ENCODE data around the gene ALK. TPM values are rescaled to one million over a fixed set of nuclear protein-coding genes. Genes with fewer than 3 reads are reported as not detected.

ALK gene
- total RNA-seq, 2 experiments from 2014 or later, result not detected

DNA sequence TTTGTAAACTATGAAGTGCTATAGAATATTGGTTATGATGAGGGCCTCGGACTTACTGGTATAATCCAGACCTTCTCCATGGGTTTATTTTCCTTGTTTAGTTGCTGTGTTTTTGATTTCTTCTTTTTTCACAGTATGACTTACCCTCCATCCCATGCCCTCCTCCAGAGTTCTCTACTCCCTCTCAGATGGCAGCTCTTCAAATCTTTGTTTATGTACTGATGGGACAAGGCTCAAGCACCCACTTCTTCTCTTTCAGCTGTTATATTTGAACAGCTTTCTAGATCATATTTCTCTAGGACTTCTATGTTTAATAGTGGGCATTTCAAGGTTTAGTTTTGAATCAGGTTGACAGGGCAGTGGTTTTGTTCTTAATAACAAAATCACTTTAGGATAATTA is 762.3 kb downstream of the ALK start:
- ChIA-PET POLR2A (no interaction called here), CTCF (no interaction called here)
- no peaks in the 10 kb centered on the region for H3K4me1 Mint-ChIP-seq (ENCODE audit: low read depth)
- no peak overlapping the region for H3K4me3 Mint-ChIP-seq
- no peak for DNase-seq
- no peak overlapping the region for H3K27ac Mint-ChIP-seq
- no peaks in the 10 kb centered on the region for H3K27me3 Mint-ChIP-seq
- peaks cover 35% of the 10 kb centered on the region for H3K36me3 Mint-ChIP-seq
- H3K9me3 Mint-ChIP-seq, result no peaks in the 10 kb centered on the region
- intact Hi-C loops (cut with micrococcal nuclease), result no loop called here

DNA sequence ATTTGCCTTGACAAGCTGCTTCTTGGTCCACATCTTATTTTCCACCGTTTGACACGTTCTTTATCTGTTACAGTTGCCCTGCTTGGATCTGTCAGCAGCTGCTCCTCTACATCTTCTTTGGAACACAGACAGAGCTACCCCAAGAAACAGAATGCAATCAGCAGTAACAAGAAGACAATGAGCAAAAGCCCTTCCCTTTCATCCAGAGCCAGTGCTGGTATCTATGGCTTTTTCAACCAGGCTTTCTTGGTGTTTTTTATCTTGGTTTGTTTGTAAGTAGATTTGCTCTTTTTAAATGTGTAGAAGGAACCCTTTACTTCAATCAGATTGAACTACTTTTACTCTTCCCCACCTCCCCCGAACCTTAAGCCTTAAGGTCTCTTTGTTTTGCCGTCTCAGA is 764.3 kb downstream of the ALK start:
- ChIA-PET POLR2A (no interaction called here), CTCF (no interaction called here)
- no peak overlapping the region for H3K4me3 Mint-ChIP-seq
- DNase-seq, result no peak
- H3K36me3 Mint-ChIP-seq, result peaks cover 47% of the 10 kb centered on the region
- intact Hi-C loops (cut with micrococcal nuclease), result no loop called here
- no peaks in the 10 kb centered on the region for H3K27me3 Mint-ChIP-seq
- no peaks in the 10 kb centered on the region for H3K9me3 Mint-ChIP-seq
- no peaks in the 10 kb centered on the region for H3K4me1 Mint-ChIP-seq (ENCODE audit: low read depth)
- H3K27ac Mint-ChIP-seq, result no peak overlapping the region

DNA sequence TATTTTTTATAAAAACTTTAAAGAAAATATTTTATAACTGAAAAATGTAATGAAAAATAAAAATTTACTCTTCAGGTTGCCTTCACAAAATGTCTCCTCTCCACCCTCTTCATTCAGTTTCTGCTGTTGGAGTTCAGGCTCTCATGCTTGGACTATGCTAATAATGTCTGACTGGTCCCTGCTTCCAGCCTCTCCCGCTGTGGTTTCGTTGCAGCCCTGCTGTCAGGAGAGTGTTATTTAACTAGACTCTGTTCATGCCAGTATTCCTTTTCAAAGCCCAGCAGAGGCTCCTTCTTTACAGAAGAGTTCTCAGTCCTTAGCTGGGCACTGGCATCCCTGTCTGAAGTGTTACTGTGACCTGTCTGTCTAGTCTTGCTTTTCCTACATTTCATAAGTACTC is 765.8 kb downstream of the ALK start:
- H3K27ac Mint-ChIP-seq, result no peak overlapping the region
- POLR2A ChIA-PET, result no interaction called here
- H3K4me1 Mint-ChIP-seq (ENCODE audit: low read depth), result no peaks in the 10 kb centered on the region

DNA sequence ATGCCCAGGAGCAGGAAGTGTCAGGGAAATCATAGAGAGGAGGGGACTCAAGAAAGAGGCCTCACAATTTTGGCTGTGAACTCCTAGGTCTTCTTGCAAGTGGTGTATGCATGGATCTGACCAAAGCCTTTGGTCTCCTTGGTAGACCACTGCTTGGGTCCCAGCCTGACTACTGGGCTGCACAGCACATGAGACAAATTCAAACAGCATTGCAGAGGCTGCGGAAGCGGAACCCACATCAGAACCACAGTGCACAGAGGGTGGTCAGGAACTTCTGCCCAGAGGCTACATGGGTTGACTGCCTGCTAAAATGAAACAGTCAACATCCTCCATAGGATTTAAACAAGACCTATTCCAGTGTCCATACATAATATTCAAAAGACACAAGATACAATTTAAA is 766.8 kb downstream of the ALK start:
- H3K36me3 Mint-ChIP-seq, result peaks cover 41% of the 10 kb centered on the region
- H3K9me3 Mint-ChIP-seq, result no peaks in the 10 kb centered on the region
- intact Hi-C loops (cut with micrococcal nuclease), result no loop called here
- ChIA-PET POLR2A (no interaction called here), CTCF (no interaction called here)
- H3K4me1 Mint-ChIP-seq (ENCODE audit: low read depth), result peaks cover 2% of the 10 kb centered on the region
- H3K27ac Mint-ChIP-seq, result no peak overlapping the region
- H3K4me3 Mint-ChIP-seq, result no peak overlapping the region
- DNase-seq, result no peak
- H3K27me3 Mint-ChIP-seq, result no peaks in the 10 kb centered on the region

More for the DNA sequence above, 765.8 kb downstream of the ALK start:
- no peaks in the 10 kb centered on the region for H3K27me3 Mint-ChIP-seq
- H3K36me3 Mint-ChIP-seq, result peaks cover 47% of the 10 kb centered on the region
- CTCF ChIA-PET, result no interaction called here
- H3K4me3 Mint-ChIP-seq, result no peak overlapping the region
- DNase-seq, result no peak
- intact Hi-C loops (cut with micrococcal nuclease), result no loop called here
- H3K9me3 Mint-ChIP-seq, result no peaks in the 10 kb centered on the region

DNA sequence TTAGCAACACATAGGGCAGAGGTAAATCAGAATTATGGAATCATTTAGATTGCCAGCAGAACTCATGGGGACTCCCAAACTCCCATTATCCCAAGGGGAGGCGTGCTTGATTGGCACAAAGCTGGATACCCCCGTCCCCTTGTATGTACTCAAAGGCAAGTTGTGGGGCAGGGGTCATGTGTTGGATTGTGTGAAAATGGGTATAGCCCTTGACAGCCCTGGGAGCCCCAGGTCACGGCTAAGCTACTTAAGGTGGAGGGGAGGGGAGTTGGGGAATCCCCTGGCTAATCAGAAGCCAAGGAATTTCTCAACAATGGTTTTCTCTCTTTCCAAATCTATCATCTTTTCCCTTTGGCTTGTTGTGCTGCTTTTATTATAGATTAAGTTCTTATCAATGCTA is 773.4 kb downstream of the ALK start:
- Mint-ChIP-seq H3K36me3 (peaks cover 31% of the 10 kb centered on the region), H3K4me1 (ENCODE audit: low read depth) (peaks cover 2% of the 10 kb centered on the region), H3K27me3 (no peaks in the 10 kb centered on the region), H3K9me3 (no peaks in the 10 kb centered on the region), H3K4me3 (no peak overlapping the region), H3K27ac (no peak overlapping the region)
- ChIA-PET POLR2A (no interaction called here), CTCF (no interaction called here)
- no peak for DNase-seq
- intact Hi-C loops (cut with micrococcal nuclease), result no loop called here

DNA sequence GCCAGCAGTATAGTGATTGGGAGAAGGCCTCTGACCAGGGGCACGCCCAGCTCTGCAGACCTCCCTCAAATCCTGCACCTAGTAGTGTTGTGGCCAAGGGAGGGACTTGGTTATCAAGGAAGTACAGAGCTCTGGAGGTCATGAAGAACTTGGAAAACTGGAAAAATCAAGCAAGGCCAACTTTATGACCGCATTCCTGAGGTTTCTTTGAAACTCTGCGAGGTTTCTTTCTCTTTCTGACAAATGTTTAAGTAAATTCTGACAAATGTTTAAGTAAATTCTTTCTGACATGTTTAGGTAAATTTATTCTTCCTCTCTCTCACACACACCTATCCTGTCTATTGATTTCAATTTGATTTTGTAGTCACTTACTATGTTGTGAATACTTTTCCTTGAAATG is 775.2 kb downstream of the ALK start:
- ChIA-PET POLR2A (no interaction called here), CTCF (interaction anchor here (1.0 kb wide), 1 partner anchor 32 kb away, joined by 3 read pairs; no protein-coding TSS in a partner anchor)
- peaks cover 26% of the 10 kb centered on the region for H3K36me3 Mint-ChIP-seq

DNA sequence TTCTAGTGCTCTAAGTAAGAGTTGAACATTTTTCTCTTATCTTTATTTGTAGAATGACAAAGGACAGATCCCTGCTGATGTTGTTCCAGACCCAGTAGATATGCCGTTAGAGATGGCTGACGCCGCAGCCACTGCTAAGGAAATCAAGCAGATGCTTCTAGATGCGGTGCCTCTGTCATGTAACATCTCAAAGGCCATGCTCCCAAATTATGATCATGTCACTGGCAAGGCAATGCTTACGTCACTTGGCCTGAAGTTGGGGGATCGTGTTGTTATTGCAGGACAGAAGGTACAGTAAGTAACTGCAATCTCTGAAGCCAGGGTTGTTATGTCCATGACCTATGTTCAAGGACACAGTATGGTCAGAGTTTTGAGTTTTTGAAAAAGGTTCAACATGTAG is 777.7 kb downstream of the ALK start:
- H3K27me3 Mint-ChIP-seq, result no peaks in the 10 kb centered on the region
- POLR2A ChIA-PET, result no interaction called here
- DNase-seq, result no peak
- no peak overlapping the region for H3K4me3 Mint-ChIP-seq
- H3K27ac Mint-ChIP-seq, result no peak overlapping the region
- intact Hi-C loops (cut with micrococcal nuclease), result no loop called here
- CTCF ChIA-PET, result no interaction called here
- peaks cover 20% of the 10 kb centered on the region for H3K4me1 Mint-ChIP-seq (ENCODE audit: low read depth)
- H3K36me3 Mint-ChIP-seq, result peaks cover 45% of the 10 kb centered on the region
- H3K9me3 Mint-ChIP-seq, result peaks cover 8% of the 10 kb centered on the region

More for the DNA sequence above, 775.2 kb downstream of the ALK start:
- intact Hi-C loops (cut with micrococcal nuclease), result no loop called here
- no peak for DNase-seq
- H3K27ac Mint-ChIP-seq, result no peak overlapping the region
- H3K9me3 Mint-ChIP-seq, result no peaks in the 10 kb centered on the region
- H3K4me1 Mint-ChIP-seq (ENCODE audit: low read depth), result peaks cover 5% of the 10 kb centered on the region
- no peaks in the 10 kb centered on the region for H3K27me3 Mint-ChIP-seq
- H3K4me3 Mint-ChIP-seq, result no peak overlapping the region

Other genes starting within 250 kb of the ALK start
- gene YPEL5, start 225.4 kb upstream of the ALK start, total RNA-seq, result 10 to 100 TPM; 43.3 to 43.4 TPM